GM18507 (cell line): ENCODE measurements around the gene IRAK2.

ENCODE experiments used
- DNase-seq: peaks from one replicate; pipeline ENCODE4 v3.0.0; 2011; ENCODE audit warnings: low read depth; ENCODE audit not compliant: insufficient read length; ENCODE audit errors: extremely low spot score
- FAIRE-seq: peaks from 2 replicates; lab custom pipeline; 2011; peaks lifted over from hg19 to GRCh38; lab: Jason Lieb, UNC

The IRAK2 gene

GRCh38 chr3:10215578-10216368, 51.1 kb downstream of the IRAK2 start:
- no peak for FAIRE-seq

GRCh38 chr3:10217359-10217758, 52.6 kb downstream of the IRAK2 start:
- FAIRE-seq, result no peak
- DNase-seq, result no peak

More at GRCh38 chr3:10215578-10216368, 51.1 kb downstream of the IRAK2 start:
- DNase-seq, result no peak

GRCh38 chr3:10219737-10220136, 55.0 kb downstream of the IRAK2 start:
- DNase-seq (no peak), FAIRE-seq (no peak)

GRCh38 chr3:10223676-10224639, 59.2 kb downstream of the IRAK2 start:
- DNase-seq (peak; percentile 51), FAIRE-seq (peak; percentile 94)

- FAIRE-seq (peak; percentile 91), DNase-seq (peak; percentile 52)
Observed at GRCh38 chr3:10224794-10225665, 60.3 kb downstream of the IRAK2 start.

GRCh38 chr3:10226293-10226692, 61.6 kb downstream of the IRAK2 start:
- DNase-seq, result no peak
- no peak for FAIRE-seq

GRCh38 chr3:10228248-10228950, 63.7 kb downstream of the IRAK2 start:
- FAIRE-seq, result no peak

GRCh38 chr3:10229576-10229975, 64.9 kb downstream of the IRAK2 start:
- FAIRE-seq, result no peak
- no peak for DNase-seq

More at GRCh38 chr3:10228248-10228950, 63.7 kb downstream of the IRAK2 start:
- no peak for DNase-seq

- DNase-seq (no peak), FAIRE-seq (no peak)
Observed at GRCh38 chr3:10232137-10232536, 67.4 kb downstream of the IRAK2 start.

GRCh38 chr3:10233988-10234387, 69.3 kb downstream of the IRAK2 start:
- DNase-seq, result no peak
- no peak for FAIRE-seq

GRCh38 chr3:10234526-10235230, 70.0 kb downstream of the IRAK2 start:
- FAIRE-seq (no peak), DNase-seq (no peak)

- DNase-seq, result no peak
Observed at GRCh38 chr3:10235551-10235950, 70.8 kb downstream of the IRAK2 start.

GRCh38 chr3:10238345-10239183, 73.8 kb downstream of the IRAK2 start:
- no peak for DNase-seq
- FAIRE-seq, result no peak

More at GRCh38 chr3:10235551-10235950, 70.8 kb downstream of the IRAK2 start:
- no peak for FAIRE-seq

- no peak for FAIRE-seq
Observed at GRCh38 chr3:10240799-10241198, 76.1 kb downstream of the IRAK2 start.

GRCh38 chr3:10242182-10243065, 77.7 kb downstream of the IRAK2 start:
- DNase-seq, result no peak
- no peak for FAIRE-seq

More at GRCh38 chr3:10240799-10241198, 76.1 kb downstream of the IRAK2 start:
- DNase-seq, result no peak

GRCh38 chr3:10244009-10244408, 79.3 kb downstream of the IRAK2 start:
- DNase-seq (no peak), FAIRE-seq (no peak)
